ENCODE measurements around the gene KCNJ14.

The KCNJ14 gene

GRCh38 chr19:48415395-48415794 is 40.0 kb upstream of the KCNJ14 start:
- H3K79me2 ChIP-seq (ENCODE audit: insufficient read depth, low read length) = no peaks in the 10 kb centered on the region
- TF ChIP-seq EZH2phosphoT487 (IDR thresholded peaks at IDR 0.05; ENCODE audit: borderline replicate concordance) = no peak
- TF ChIP-seq CTCF (conservative IDR thresholded peaks at IDR 0.05; ENCODE audit: low read length) = no peak
- no peak overlapping the region for H3K4me3 ChIP-seq (ENCODE audit: low read length, poor library complexity, severe bottlenecking)
- no peaks in the 10 kb centered on the region for H3K36me3 ChIP-seq (ENCODE audit: insufficient read depth, low read length)
- H3K9me3 ChIP-seq (ENCODE audit: insufficient read depth, low read depth, low read length) = no peaks in the 10 kb centered on the region
- H2AFZ ChIP-seq (ENCODE audit: low read length) = no peak overlapping the region
- no peaks in the 10 kb centered on the region for H4K20me1 ChIP-seq (ENCODE audit: insufficient read depth, low read length, poor library complexity, severe bottlenecking)
- peaks cover 18% of the 10 kb centered on the region for H3K4me1 ChIP-seq (ENCODE audit: insufficient read depth, low read length, poor library complexity, severe bottlenecking)
- no peaks in the 10 kb centered on the region for H3K9me2 ChIP-seq (replicated peaks; ENCODE audit: low read depth, low read length)
- H3K27me3 ChIP-seq (ENCODE audit: insufficient read depth, low read length, poor library complexity, severe bottlenecking) = no peaks in the 10 kb centered on the region
- H3K9ac ChIP-seq (ENCODE audit: low read depth, low read length, poor library complexity, severe bottlenecking) = no peak overlapping the region
- H3K4me2 ChIP-seq (ENCODE audit: low read depth, low read length, poor library complexity, severe bottlenecking) = no peak overlapping the region
- no peaks in the 10 kb centered on the region for H3F3A ChIP-seq (ENCODE audit: low read depth)

GRCh38 chr19:48415806-48416221 is 39.6 kb upstream of the KCNJ14 start:
- Histone ChIP-seq H3F3A (ENCODE audit: low read depth) (no peaks in the 10 kb centered on the region), H3K36me3 (ENCODE audit: insufficient read depth, low read length) (no peaks in the 10 kb centered on the region), H3K4me3 (ENCODE audit: low read length, poor library complexity, severe bottlenecking) (no peak overlapping the region), H4K20me1 (ENCODE audit: insufficient read depth, low read length, poor library complexity, severe bottlenecking) (no peaks in the 10 kb centered on the region), H3K9me2 (replicated peaks; ENCODE audit: low read depth, low read length) (no peaks in the 10 kb centered on the region), H2AFZ (ENCODE audit: low read length) (no peak overlapping the region), H3K9me3 (ENCODE audit: insufficient read depth, low read depth, low read length) (no peaks in the 10 kb centered on the region), H3K4me2 (ENCODE audit: low read depth, low read length, poor library complexity, severe bottlenecking) (no peak overlapping the region), H3K79me2 (ENCODE audit: insufficient read depth, low read length) (no peaks in the 10 kb centered on the region), H3K27me3 (ENCODE audit: insufficient read depth, low read length, poor library complexity, severe bottlenecking) (no peaks in the 10 kb centered on the region), H3K4me1 (ENCODE audit: insufficient read depth, low read length, poor library complexity, severe bottlenecking) (peaks cover 18% of the 10 kb centered on the region), H3K9ac (ENCODE audit: low read depth, low read length, poor library complexity, severe bottlenecking) (no peak overlapping the region)
- TF ChIP-seq CTCF (conservative IDR thresholded peaks at IDR 0.05; ENCODE audit: low read length) (no peak), EZH2phosphoT487 (IDR thresholded peaks at IDR 0.05; ENCODE audit: borderline replicate concordance) (no peak)

GRCh38 chr19:48417421-48417820 is 38.0 kb upstream of the KCNJ14 start:
- no peak for TF ChIP-seq EZH2phosphoT487 (IDR thresholded peaks at IDR 0.05; ENCODE audit: borderline replicate concordance)
- TF ChIP-seq CTCF (conservative IDR thresholded peaks at IDR 0.05; ENCODE audit: low read length) = no peak
- Histone ChIP-seq H4K20me1 (ENCODE audit: insufficient read depth, low read length, poor library complexity, severe bottlenecking) (no peaks in the 10 kb centered on the region), H3K79me2 (ENCODE audit: insufficient read depth, low read length) (no peaks in the 10 kb centered on the region), H3K36me3 (ENCODE audit: insufficient read depth, low read length) (no peaks in the 10 kb centered on the region), H2AFZ (ENCODE audit: low read length) (peak overlapping the region; percentile 57; the same call in 1 of the 2 replicates), H3K4me3 (ENCODE audit: low read length, poor library complexity, severe bottlenecking) (no peak overlapping the region), H3K4me2 (ENCODE audit: low read depth, low read length, poor library complexity, severe bottlenecking) (no peak overlapping the region), H3K4me1 (ENCODE audit: insufficient read depth, low read length, poor library complexity, severe bottlenecking) (peaks cover 18% of the 10 kb centered on the region), H3K27me3 (ENCODE audit: insufficient read depth, low read length, poor library complexity, severe bottlenecking) (no peaks in the 10 kb centered on the region), H3K9ac (ENCODE audit: low read depth, low read length, poor library complexity, severe bottlenecking) (no peak overlapping the region), H3K9me2 (replicated peaks; ENCODE audit: low read depth, low read length) (no peaks in the 10 kb centered on the region), H3F3A (ENCODE audit: low read depth) (no peaks in the 10 kb centered on the region), H3K9me3 (ENCODE audit: insufficient read depth, low read depth, low read length) (no peaks in the 10 kb centered on the region)

Data from Loucy (cell line).